CD4-positive, alpha-beta T cell treated with Interleukin-17A for 1 hour (primary cell): ENCODE measurements around the gene FLOT2.
"Not testable (repeated sequence)": the region's sequence is repeated elsewhere in the genome, so short reads cannot be mapped to it uniquely, and the experiment has no call there.

Experiments
- DNase-seq: peaks from one replicate; pipeline ENCODE4 v3.0.0-alpha.2; 2020

The FLOT2 gene

GRCh38 chr17:28893248-28894183, 4.0 kb downstream of the FLOT2 start:
- DNase-seq = peak; percentile 29

DNA sequence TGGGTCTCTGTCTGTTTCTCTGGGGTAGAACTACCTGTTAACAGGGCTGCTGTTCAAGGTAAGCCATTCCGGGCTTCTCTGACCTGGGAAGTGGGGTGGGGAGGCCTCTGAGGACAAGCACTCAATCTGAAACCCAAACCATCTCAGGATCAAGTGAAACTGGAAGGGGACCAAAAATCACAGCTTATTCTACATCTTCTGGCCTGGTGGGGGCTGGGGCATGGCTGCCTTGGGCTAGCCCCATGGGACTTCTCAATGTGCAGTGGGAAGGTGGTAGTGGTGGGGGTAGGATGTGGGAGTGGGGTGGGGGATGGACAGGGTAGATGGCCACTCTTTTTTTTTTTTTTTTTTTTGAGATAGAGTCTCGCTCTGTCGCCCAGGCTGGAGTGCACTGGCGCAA, 5.5 kb downstream of the FLOT2 start:
- no peak for DNase-seq

- DNase-seq = no peak
Measured at GRCh38 chr17:28891201-28891600, 6.3 kb downstream of the FLOT2 start.

- DNase-seq = no peak
Measured at GRCh38 chr17:28889996-28890395, 7.5 kb downstream of the FLOT2 start.

GRCh38 chr17:28888832-28889231, 8.7 kb downstream of the FLOT2 start:
- DNase-seq = no peak

DNA sequence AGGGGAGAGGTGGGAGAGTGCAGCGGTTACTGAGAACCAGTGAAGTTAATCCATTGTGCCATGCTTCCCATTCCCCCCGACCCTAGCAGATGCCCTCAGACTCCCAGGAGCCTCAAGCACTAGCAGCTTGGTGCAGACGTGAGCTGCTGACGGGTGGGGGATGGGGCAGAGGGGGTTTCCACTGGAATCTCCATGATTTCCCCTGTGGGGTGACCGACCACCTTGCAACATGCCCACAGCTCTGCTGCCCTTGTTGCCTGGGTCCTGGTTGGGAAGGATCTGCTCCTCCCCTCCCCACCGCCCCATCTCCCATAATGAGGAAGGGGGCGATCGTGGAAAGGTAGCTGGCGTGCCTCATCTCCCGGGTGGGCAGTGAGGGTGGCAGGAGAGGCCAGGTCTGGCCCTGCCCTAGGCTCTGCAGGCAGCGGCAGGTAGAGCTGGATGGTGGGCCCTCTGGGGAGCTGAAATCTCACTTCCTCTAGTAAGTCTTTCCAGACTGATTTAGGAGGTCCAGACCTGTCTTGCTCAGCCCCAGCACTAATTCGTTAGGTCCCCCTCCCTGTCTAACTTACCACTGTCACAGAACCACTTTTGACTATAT, 9.6 kb downstream of the FLOT2 start:
- DNase-seq = no peak

DNA sequence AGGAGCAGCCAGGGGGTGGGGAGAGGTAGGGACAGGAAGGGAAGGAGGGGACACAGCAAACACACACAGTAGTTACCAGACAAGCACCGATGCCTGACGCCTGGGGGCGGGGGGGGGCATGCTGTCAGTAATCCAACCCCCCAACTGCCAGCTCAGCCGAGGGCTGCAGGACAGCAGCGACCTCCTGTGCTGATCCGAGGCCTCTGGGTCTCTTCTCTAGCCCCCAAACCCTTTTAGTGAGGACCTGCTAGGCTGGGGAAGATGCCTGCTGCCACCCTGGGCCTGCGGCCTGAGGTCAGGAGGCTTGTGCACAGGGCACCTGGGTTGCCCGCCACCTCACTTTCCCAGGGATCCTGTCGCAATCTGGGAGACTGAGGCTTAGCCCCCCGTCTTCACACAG, 11.6 kb downstream of the FLOT2 start:
- no peak for DNase-seq

GRCh38 chr17:28885363-28885762, 12.2 kb downstream of the FLOT2 start:
- no peak for DNase-seq

DNA sequence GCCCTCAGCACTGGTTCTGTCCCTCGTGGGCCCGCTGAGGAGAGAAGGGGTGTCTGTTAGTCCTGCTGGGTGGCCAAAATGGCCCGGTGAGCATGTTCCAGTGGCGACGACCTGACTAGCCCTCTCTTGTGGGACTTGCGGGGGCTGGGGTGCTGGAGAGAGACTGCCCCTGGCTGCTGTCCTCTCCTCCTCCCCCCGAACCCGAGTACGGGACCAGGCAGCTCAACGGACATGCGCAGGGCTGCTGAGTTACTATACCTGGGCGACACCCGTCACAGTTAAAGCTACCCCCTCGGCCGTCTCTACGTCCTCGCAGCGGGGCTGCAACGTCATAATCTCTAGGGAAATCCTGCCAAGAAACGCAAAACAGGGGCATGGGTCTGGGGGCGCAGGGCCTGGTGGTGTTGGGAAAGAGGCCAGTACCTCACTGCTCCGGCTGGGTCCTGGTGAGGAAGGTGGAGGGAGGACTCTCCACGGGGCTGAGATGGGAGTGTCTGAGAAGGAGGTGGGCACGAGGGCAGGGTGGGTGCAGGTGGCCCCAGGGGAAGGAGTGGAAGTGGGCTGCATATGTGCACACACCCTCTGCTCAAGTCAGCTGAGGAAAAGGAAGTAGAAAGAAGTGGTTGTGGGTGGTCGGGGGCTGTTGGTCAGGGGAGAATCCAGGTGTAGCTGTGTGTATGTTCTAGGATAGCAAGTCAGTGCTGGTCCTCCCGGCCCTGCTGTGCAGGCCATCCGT, 13.4 kb downstream of the FLOT2 start:
- DNase-seq = no peak

GRCh38 chr17:28882154-28882895, 15.2 kb downstream of the FLOT2 start:
- DNase-seq = no peak

- no peak for DNase-seq
Measured at GRCh38 chr17:28881533-28882056, 15.9 kb downstream of the FLOT2 start.

GRCh38 chr17:28880572-28880945, 17.0 kb downstream of the FLOT2 start:
- DNase-seq = no peak

DNA sequence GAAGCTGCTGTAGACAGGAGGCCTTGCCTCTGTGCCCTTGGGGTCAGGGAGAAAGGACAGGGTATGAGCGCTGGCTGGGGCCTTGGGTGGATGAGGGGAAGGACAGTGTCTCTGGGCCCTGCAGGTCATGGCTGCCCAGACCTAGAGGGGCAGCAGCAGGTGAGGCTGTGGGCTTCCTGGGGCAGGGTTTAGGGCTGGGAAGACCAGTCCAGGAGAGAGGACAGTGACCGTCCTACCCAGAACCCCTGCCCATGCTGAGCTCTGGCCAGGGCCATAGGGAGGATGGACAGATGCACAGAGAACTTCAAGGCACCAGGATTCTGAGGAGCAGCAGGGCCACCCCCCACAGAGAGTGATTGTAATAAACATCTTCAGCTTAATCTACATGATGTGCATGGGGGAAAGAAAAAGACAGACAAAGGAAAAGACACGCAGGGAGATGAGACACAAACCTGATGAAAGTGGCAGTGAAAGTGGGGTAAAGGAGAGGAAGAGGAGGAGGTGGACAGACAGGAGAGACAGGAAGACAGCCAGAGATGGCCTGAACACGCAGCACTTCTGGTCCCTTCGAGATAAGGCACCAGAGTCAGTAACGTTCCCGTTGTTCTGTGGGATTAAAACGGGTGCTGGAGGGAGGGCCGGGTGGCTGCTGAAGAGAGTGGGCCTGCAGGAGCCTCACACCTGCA, 17.5 kb downstream of the FLOT2 start:
- no peak for DNase-seq

DNA sequence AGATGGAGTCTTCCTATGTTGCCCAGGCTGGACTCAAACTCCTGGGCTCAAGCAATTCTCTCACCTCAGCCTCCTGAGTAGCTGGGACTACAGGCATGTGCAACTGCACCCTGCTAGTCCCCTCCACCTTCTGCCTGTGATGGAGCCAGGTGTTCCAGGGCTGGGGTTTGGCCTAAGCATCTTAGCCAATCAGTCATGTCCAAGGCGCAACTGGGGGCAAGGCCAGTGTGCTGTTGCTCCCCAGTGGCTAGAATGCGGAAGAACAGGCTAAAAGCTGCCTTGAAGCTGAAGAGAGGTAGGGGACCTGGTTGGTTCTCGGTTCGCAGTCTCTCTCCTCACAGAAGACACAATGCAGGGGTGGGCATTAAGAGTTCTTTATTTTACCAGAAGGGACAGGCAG, 18.6 kb downstream of the FLOT2 start:
- DNase-seq = peak; percentile 8

GRCh38 chr17:28878158-28878910, 19.2 kb downstream of the FLOT2 start:
- no peak for DNase-seq

DNA sequence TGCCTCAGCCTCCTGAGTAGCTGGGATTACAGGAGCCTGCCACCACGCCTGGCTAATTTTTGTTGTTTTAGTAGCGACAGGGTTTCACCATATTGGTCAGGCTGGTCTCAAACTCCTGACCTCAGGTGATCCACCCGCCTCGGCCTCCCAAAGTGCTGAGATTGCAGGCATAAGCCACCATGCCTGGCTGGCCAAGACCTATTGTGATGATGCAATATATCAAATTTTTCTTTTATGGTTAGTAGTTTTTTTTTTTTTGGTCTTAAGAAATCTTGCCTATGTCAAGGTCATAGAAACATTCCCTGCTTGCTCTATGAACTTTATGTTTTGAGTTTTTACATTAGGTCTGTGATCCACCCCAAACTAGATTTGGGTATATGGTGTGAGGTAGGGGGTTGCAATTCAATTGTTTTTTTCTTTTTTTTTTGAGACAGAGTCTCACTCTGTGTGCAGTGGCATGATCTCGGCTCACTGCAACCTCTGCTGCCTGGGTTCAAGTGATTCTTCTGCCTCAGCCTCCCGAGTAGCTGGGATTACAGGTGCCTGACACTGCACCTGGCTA, 20.3 kb downstream of the FLOT2 start:
- not testable (repeated sequence) for DNase-seq

DNA sequence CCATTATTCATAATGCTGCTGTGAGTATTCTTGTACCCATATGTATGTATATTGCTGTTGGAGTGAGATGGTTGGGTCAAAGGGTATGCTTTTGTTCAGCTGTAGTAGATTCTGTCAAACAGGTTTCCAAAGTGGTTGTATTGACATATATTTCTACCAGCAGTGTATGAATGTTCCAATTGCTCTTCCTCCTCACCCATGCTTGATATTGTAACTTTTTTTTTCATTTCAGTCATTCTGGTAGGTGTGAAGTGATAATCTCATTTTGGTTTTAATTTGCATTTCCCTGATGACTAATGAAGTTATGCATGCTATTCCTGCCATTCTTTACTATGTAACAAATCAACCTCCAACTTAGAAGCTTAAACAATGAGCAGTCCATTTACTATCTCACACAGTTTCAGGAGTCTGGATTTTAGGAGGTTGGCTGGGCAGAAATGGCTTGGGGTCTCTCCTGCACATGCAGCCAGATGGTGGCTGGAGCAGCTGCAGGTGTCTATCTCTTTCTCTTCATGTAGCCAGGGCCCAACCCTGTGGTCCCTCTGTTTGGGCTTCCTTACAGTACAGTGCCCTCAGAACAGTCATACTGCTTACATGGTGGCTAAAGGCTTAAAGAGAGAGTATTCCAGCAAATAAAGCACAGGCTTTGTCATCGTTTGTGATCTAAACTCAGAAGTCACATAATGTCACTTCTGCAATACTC, 21.5 kb downstream of the FLOT2 start:
- no peak for DNase-seq

DNA sequence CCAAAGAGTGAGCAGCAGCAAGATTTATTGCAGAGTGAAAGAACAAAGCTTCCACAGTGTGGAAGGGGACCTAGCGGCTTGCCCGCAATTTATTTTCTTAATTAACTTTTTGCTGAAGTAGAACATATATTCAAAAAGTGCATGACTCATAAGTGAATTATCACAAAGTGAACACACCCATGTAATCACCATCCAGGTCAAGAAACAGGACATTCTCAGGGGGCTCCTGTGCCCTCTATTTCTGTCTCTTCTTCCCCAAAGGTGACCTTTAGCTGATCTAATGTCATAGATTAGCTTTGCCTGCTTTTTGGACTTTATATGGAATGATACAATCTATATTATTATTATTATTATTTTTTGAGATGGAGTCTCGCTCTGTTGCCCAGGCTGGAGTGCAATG, 22.8 kb downstream of the FLOT2 start:
- DNase-seq = no peak

DNA sequence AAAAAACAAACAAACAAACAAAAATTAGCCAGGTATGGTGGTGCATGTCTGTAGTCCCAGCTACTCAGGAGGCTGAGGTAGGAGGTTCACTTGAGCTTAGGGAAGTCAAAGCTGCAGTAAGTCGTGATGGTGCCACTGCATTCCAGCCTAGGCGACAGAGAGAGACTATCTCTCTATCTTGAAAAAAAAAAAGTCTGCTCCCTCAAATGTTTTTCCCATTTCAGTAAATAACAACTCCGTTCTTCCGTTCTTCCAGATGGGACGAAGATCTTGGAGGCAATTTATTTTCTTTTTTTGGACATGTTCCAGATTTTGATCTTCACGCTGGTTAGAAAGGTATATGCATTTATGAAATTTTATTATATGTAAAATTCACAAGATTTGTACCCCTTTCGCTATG, 23.7 kb downstream of the FLOT2 start:
- DNase-seq = no peak

DNA sequence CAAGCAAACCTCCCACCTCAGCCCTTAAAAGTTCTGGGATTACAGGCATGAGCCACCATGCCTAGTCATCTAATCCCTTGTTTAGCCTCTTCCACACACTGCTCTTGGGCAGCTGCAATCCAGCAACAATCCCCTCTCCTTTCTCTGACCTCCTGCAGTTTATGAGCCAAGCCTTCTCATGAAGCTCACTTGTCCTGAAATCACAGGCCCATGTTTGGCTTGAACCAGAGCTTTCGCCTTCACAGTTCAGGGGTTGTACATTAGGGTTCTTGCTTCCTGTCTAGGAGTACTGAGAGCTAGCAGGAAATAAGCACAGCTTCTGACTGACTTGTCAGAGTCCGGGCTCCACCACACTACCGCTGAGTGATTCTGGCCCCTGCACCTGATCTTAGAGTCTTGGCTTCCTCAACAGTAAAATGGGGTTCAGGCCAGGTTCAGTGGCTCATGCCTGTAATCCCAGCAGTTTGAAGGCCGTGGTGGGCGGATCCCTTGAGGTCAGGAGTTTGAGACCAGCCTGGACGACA, 26.4 kb downstream of the FLOT2 start:
- DNase-seq = peak; percentile 38
